Loucy (cell line): Measurements from ENCODE around the gene PANK2.

Experiments used
- H2AFZ ChIP-seq: fragments of 200-600 bp; sonication (generic); 2 replicates; pipeline ENCODE4 v1.6.0; 2016; ENCODE audit warnings: antibody characterized with exemption, mild to moderate bottlenecking, low read length, moderate library complexity
- H3F3A ChIP-seq: fragments of 200-600 bp; 2 replicates; pipeline ENCODE4 v1.6.0; 2016; ENCODE audit warnings: antibody characterized with exemption, low read depth, mild to moderate bottlenecking
- H3K27me3 ChIP-seq: fragments of 200-600 bp; sonication (generic); 2 replicates; pipeline ENCODE4 v1.6.1; 2014; ENCODE audit warnings: low read length, mild to moderate bottlenecking; ENCODE audit not compliant: insufficient read depth, poor library complexity, severe bottlenecking
- H3K36me3 ChIP-seq: fragments of 200-600 bp; sonication (generic); 2 replicates; pipeline ENCODE4 v1.6.1; 2016; ENCODE audit warnings: low read length; ENCODE audit not compliant: insufficient read depth
- H3K4me1 ChIP-seq: fragments of 200-600 bp; sonication (generic); 2 replicates; pipeline ENCODE4 v1.5.1; 2014; ENCODE audit warnings: low read length, mild to moderate bottlenecking; ENCODE audit not compliant: insufficient read depth, poor library complexity, severe bottlenecking
- H3K4me2 ChIP-seq: fragments of 200-600 bp; sonication (generic); 2 replicates; pipeline ENCODE4 v1.6.0; 2014; ENCODE audit warnings: antibody characterized with exemption, low read length, low read depth, mild to moderate bottlenecking; ENCODE audit not compliant: poor library complexity, severe bottlenecking
- H3K4me3 ChIP-seq: fragments of 200-600 bp; sonication (generic); 2 replicates; pipeline ENCODE4 v1.5.1; 2014; ENCODE audit warnings: low read length, mild to moderate bottlenecking, mixed read lengths; ENCODE audit not compliant: poor library complexity, severe bottlenecking
- H3K79me2 ChIP-seq: fragments of 200-600 bp; sonication (generic); 2 replicates; pipeline ENCODE4 v1.6.1; 2014; ENCODE audit warnings: low read length; ENCODE audit not compliant: insufficient read depth
- H3K9ac ChIP-seq: fragments of 200-600 bp; sonication (generic); 2 replicates; pipeline ENCODE4 v1.6.0; 2014; ENCODE audit warnings: mild to moderate bottlenecking, low read depth, low read length, moderate library complexity; ENCODE audit not compliant: poor library complexity, severe bottlenecking
- H3K9me2 ChIP-seq: fragments of 200-600 bp; sonication (generic); replicated peaks from 2 replicates; pipeline ENCODE4 v1.6.1; 2016; ENCODE audit warnings: low read depth, low read length, mixed read lengths
- H3K9me3 ChIP-seq: fragments of 200-600 bp; sonication (generic); 2 replicates; pipeline ENCODE4 v1.6.1; 2014; ENCODE audit warnings: mild to moderate bottlenecking, antibody characterized with exemption, low read length, low read depth; ENCODE audit not compliant: insufficient read depth
- H4K20me1 ChIP-seq: fragments of 200-600 bp; sonication (generic); 2 replicates; pipeline ENCODE4 v1.6.0; 2014; ENCODE audit warnings: antibody characterized with exemption, low read length, mild to moderate bottlenecking; ENCODE audit not compliant: insufficient read depth, poor library complexity, severe bottlenecking
- CTCF ChIP-seq: fragments of 200-600 bp; sonication (generic); conservative IDR thresholded peaks from 2 replicates; pipeline ENCODE4 v1.5.1; 2014; ENCODE audit warnings: mild to moderate bottlenecking, antibody characterized with exemption, low read length
- EZH2phosphoT487 ChIP-seq: fragments of 200-600 bp; IDR thresholded peaks from 2 replicates; pipeline ENCODE4 v1.6.1; 2018; ENCODE audit warnings: antibody characterized with exemption, mild to moderate bottlenecking, moderate library complexity, borderline replicate concordance

PANK2 gene

GRCh38 chr20:3908667-3909066 is 19.5 kb downstream of the PANK2 start:
- H3K9ac ChIP-seq, result no peak overlapping the region
- no peak overlapping the region for H2AFZ ChIP-seq
- peaks cover 64% of the 10 kb centered on the region for H3K36me3 ChIP-seq
- H3K9me2 ChIP-seq, result no peaks in the 10 kb centered on the region
- no peak overlapping the region for H3K4me3 ChIP-seq
- no peaks in the 10 kb centered on the region; the same call in 1 of the 2 replicates for H3F3A ChIP-seq
- TF ChIP-seq EZH2phosphoT487 (no peak), CTCF (no peak)
- H3K27me3 ChIP-seq, result no peaks in the 10 kb centered on the region
- H3K4me1 ChIP-seq, result no peaks in the 10 kb centered on the region
- no peak overlapping the region for H3K4me2 ChIP-seq
- H4K20me1 ChIP-seq, result peaks cover 74% of the 10 kb centered on the region
- peaks cover 96% of the 10 kb centered on the region for H3K79me2 ChIP-seq
- H3K9me3 ChIP-seq, result no peaks in the 10 kb centered on the region

- Histone ChIP-seq H3K36me3 (peaks cover 74% of the 10 kb centered on the region), H4K20me1 (peaks cover 65% of the 10 kb centered on the region), H3K9me2 (no peaks in the 10 kb centered on the region), H3K9me3 (no peaks in the 10 kb centered on the region), H2AFZ (no peak overlapping the region), H3K9ac (no peak overlapping the region), H3K4me2 (no peak overlapping the region), H3K4me3 (no peak overlapping the region), H3K27me3 (no peaks in the 10 kb centered on the region), H3K4me1 (no peaks in the 10 kb centered on the region), H3F3A (no peaks in the 10 kb centered on the region; the same call in 1 of the 2 replicates), H3K79me2 (peaks cover 95% of the 10 kb centered on the region)
- TF ChIP-seq EZH2phosphoT487, result no peak
- no peak for TF ChIP-seq CTCF
These were observed 20.8 kb downstream of the PANK2 start for GRCh38 chr20:3909952-3910366.

- Histone ChIP-seq H3F3A (no peaks in the 10 kb centered on the region; the same call in 1 of the 2 replicates), H3K79me2 (peaks cover 96% of the 10 kb centered on the region), H3K4me3 (no peak overlapping the region), H3K4me2 (no peak overlapping the region), H3K9me3 (no peaks in the 10 kb centered on the region), H3K36me3 (peaks cover 82% of the 10 kb centered on the region), H4K20me1 (peaks cover 61% of the 10 kb centered on the region), H3K4me1 (no peaks in the 10 kb centered on the region), H2AFZ (no peak overlapping the region), H3K9ac (no peak overlapping the region), H3K9me2 (no peaks in the 10 kb centered on the region), H3K27me3 (no peaks in the 10 kb centered on the region)
- TF ChIP-seq EZH2phosphoT487, result no peak
- TF ChIP-seq CTCF, result no peak
These were observed 21.7 kb downstream of the PANK2 start for GRCh38 chr20:3910853-3911252.
